HCT116 (cell line): ENCODE measurements around the gene BTNL3. TPM values are rescaled to one million over a fixed set of nuclear protein-coding genes. Genes with fewer than 3 reads are reported as not detected.

Source experiments
- ATAC-seq: fragments of 200-7000 bp; cut with Tn5 transposase; 2 replicates; pipeline ENCODE4 v1.9.1; 2020; ENCODE audit warnings: mild to moderate bottlenecking, moderate library complexity
- BruUV-seq: library from RNA; stranded (reverse); fragments of 400-500 nt; replicated peaks from 2 replicates; lab custom pipeline; 2021; lab: Mats Ljungman, UMichigan
- CTCF ChIA-PET: fragments of 300-600 bp; sonication (Branson Sonifier 250); formaldehyde crosslinking; loops from one replicate; lab custom pipeline; 2021; ENCODE audit warnings: antibody characterized with exemption; lab: Charles Lee
- POLR2A ChIA-PET: fragments of 300-600, 350-600 bp; sonication (Branson Sonifier 250); formaldehyde crosslinking; loops from one replicate; lab custom pipeline; 2021; ENCODE audit warnings: antibody characterized with exemption; lab: Charles Lee
- RAD21 ChIA-PET, 2 experiments: fragments of 300-600 bp; sonication (Branson Sonifier 250); formaldehyde crosslinking; loops; one replicate each; lab custom pipeline; 2023; ENCODE audit warnings: low total read pairs in 2 of 2; ENCODE audit not compliant: uncharacterized antibody in 2 of 2, unreplicated experiment in 2 of 2, low non-redundant PET in 1 of 2; lab: Charles Lee
- DNase-seq: peaks from one replicate; pipeline ENCODE4 v3.0.0-alpha.2; 2010; ENCODE audit warnings: low read depth, low spot score
- H2AFZ ChIP-seq: fragments of 200-600 bp; shearing (Covaris generic), sonication (generic); 2 replicates; pipeline ENCODE4 v1.6.1; 2017; ENCODE audit warnings: low read depth, mixed run types, mixed read lengths, antibody characterized with exemption, low read length; ENCODE audit not compliant: poor library complexity, severe bottlenecking
- H3K27ac ChIP-seq: 2 replicates; pipeline ENCODE4 v1.5.1; 2012; ENCODE audit warnings: low read depth, low read length
- H3K27me3 ChIP-seq: fragments of 200-600 bp; sonication (generic); 2 replicates; pipeline ENCODE4 v1.6.1; 2016; ENCODE audit warnings: mixed run types, low read length, mixed read lengths; ENCODE audit not compliant: insufficient read depth
- H3K36me3 ChIP-seq, 2 experiments: fragments of 200-500 bp in 1 of 2; fragments of 200-600 bp in 1 of 2; sonication (Bioruptor generic) in 1 of 2; sonication (generic) in 1 of 2; 2 replicates each; pipeline versions ENCODE4 v1.5.1 to v1.6.1; 2014 to 2016; ENCODE audit warnings: low read length in 2 of 2, inconsistent platforms in 1 of 2, mixed read lengths in 1 of 2, mixed run types in 1 of 2; ENCODE audit not compliant: insufficient read depth in 2 of 2, control insufficient read depth in 1 of 2
- H3K4me1 ChIP-seq, 2 experiments: fragments of 200-600 bp in 1 of 2; sonication (generic) in 1 of 2; 2 replicates each; pipeline versions ENCODE4 v1.5.1 to v1.6.1; 2012 to 2017; ENCODE audit warnings: low read length in 2 of 2, inconsistent platforms in 1 of 2, mild to moderate bottlenecking in 1 of 2, mixed read lengths in 1 of 2, mixed run types in 1 of 2, moderate library complexity in 1 of 2; ENCODE audit not compliant: insufficient read depth in 2 of 2, control insufficient read depth in 1 of 2
- H3K4me2 ChIP-seq: fragments of 200-600 bp; sonication (generic); 2 replicates; pipeline ENCODE4 v1.6.1; 2017; ENCODE audit warnings: mixed run types, low read length, mixed read lengths
- H3K4me3 ChIP-seq, 2 experiments: fragments of 200-600 bp in 1 of 2; sonication (generic) in 1 of 2; replicated peaks in 1 of 2; 2 replicates each; pipeline ENCODE4 v1.5.1; 2011 to 2016; ENCODE audit warnings: low read length in 2 of 2, control low read depth in 1 of 2, low read depth in 1 of 2, mild to moderate bottlenecking in 1 of 2, mixed read lengths in 1 of 2, mixed run types in 1 of 2
- H3K79me2 ChIP-seq: fragments of 200-600 bp; sonication (generic); 2 replicates; pipeline ENCODE4 v1.6.1; 2017; ENCODE audit warnings: mild to moderate bottlenecking, mixed run types, low read length, moderate library complexity, mixed read lengths; ENCODE audit not compliant: insufficient read depth
- H3K9ac ChIP-seq: fragments of 200-600 bp; sonication (generic); 2 replicates; pipeline ENCODE4 v1.6.1; 2016; ENCODE audit warnings: low read length, mixed read lengths
- H3K9me2 ChIP-seq: fragments of 200-600 bp; sonication (generic), shearing (Covaris generic); 2 replicates; pipeline ENCODE4 v1.6.1; 2017; ENCODE audit warnings: mixed run types, mild to moderate bottlenecking, moderate library complexity; ENCODE audit not compliant: insufficient read depth
- H3K9me3 ChIP-seq, 2 experiments: fragments of 200-500 bp in 1 of 2; fragments of 200-600 bp in 1 of 2; sonication (Bioruptor generic) in 1 of 2; sonication (generic) in 1 of 2; 2 replicates each; pipeline ENCODE4 v1.6.1; 2014 to 2017; ENCODE audit warnings: low read length in 2 of 2, mixed read lengths in 2 of 2, inconsistent platforms in 1 of 2, low read depth in 1 of 2, mild to moderate bottlenecking in 1 of 2, mixed run types in 1 of 2, moderate library complexity in 1 of 2; ENCODE audit not compliant: control insufficient read depth in 1 of 2, insufficient read depth in 1 of 2
- H4K20me1 ChIP-seq: fragments of 200-600 bp; sonication (generic), shearing (Covaris generic); 2 replicates; pipeline ENCODE4 v1.6.1; 2017; ENCODE audit warnings: mixed run types, mild to moderate bottlenecking, moderate library complexity; ENCODE audit not compliant: insufficient read depth
- CBX3 ChIP-seq: IDR thresholded peaks from 2 replicates; pipeline ENCODE4 v1.6.1; 2012; ENCODE audit warnings: low read depth
- CEBPB ChIP-seq: IDR thresholded peaks from 2 replicates; pipeline ENCODE4 v1.6.1; 2012; ENCODE audit warnings: low read depth
- FOSL1 ChIP-seq: IDR thresholded peaks from 2 replicates; pipeline ENCODE4 v1.6.1; 2012; ENCODE audit warnings: low read depth
- JUND ChIP-seq: IDR thresholded peaks from 2 replicates; pipeline ENCODE4 v1.6.1; 2012
- POLR2A ChIP-seq: IDR thresholded peaks from 2 replicates; pipeline ENCODE4 v1.7.0; 2011; ENCODE audit warnings: borderline replicate concordance; ENCODE audit not compliant: insufficient read depth, insufficient read length; ENCODE audit errors: extremely low read depth
- SIN3A ChIP-seq: IDR thresholded peaks from 2 replicates; pipeline ENCODE4 v1.6.1; 2012; ENCODE audit warnings: low read depth
- TCF7L2 ChIP-seq: IDR thresholded peaks from 2 replicates; pipeline ENCODE4 v1.7.0; 2011; ENCODE audit warnings: borderline replicate concordance, inconsistent platforms; ENCODE audit not compliant: insufficient read depth, insufficient read length; ENCODE audit errors: extremely low read depth
- ZFX ChIP-seq: fragments of 450-650 bp; IDR thresholded peaks from 2 replicates; pipeline ENCODE4 v1.6.1; 2017
- ZNF274 ChIP-seq: fragments of 200-500 bp; sonication (Bioruptor generic); IDR thresholded peaks from 2 replicates; pipeline ENCODE4 v1.6.1; 2014; ENCODE audit warnings: mild to moderate bottlenecking, low read depth, low read length, inconsistent platforms
- intact Hi-C: fragments of 100-400 bp; cut with micrococcal nuclease; formaldehyde crosslinking; loops from 2 replicates; pipeline ENCODE4 v1.10.0; 2022
- total RNA-seq: library from RNA; stranded (reverse); gene quantifications from one replicate; pipeline ENCODE4 v1.2.1, GENCODE V29; 2021; ENCODE audit not compliant: unreplicated experiment
- TF ChIP-seq, protein P1 (sequence below): IDR thresholded peaks from 2 replicates; pipeline ENCODE4 v1.6.1; 2012
- TF ChIP-seq, protein P2 (sequence below), 3 experiments: fragments of 200-600 bp in 1 of 3; sonication (generic) in 1 of 3; IDR thresholded peaks in 2 of 3; conservative IDR thresholded peaks in 1 of 3; 2 replicates each; pipeline ENCODE4 v1.5.1; 2012 to 2017; ENCODE audit warnings: low read depth in 2 of 3, low read length in 2 of 3, antibody characterized with exemption in 1 of 3, borderline replicate concordance in 1 of 3, control low read depth in 1 of 3, mild to moderate bottlenecking in 1 of 3, mixed read lengths in 1 of 3, mixed run types in 1 of 3, moderate library complexity in 1 of 3; ENCODE audit not compliant: insufficient read depth in 1 of 3
- TF ChIP-seq, protein P3 (sequence below): IDR thresholded peaks from 2 replicates; pipeline ENCODE4 v1.6.1; 2011; ENCODE audit warnings: mild to moderate bottlenecking, low read length, moderate library complexity; ENCODE audit not compliant: insufficient replicate concordance; ENCODE audit errors: extremely low read depth

Gene BTNL3
- total RNA-seq, 1 experiment from 2014 or later, result not detected

DNA sequence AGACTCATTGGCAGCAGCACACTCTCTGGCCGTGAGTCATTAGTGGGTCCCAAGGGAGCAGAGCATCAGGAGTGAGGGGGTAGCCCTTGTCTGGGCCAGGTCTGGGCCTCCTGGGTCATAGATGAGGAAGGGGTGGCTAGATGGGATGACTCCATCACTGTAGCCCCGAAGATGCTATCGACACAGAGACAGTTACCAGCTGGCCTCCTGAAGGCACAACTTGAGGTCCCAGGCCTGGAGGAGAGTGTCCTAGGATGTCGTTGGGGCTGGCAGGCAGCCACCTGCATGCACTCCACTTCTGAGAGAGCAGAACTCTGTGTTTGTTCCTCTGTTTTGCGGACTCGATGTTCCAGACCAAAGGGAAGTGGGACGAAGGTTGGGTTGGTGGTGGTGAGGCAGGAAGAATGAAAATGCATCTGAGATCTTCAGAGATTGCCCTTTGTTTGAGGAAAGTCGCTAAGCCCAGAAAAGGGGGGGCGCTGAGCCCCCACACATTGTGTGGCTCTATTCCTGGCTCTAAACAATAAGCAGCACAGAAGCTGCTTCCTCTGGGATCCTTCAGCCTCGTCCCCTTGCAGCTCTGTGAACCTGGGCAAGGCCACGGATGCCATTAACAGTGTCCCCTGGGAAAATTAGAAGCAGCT is 56.1 kb downstream of the BTNL3 start:
- no peak overlapping the region for H3K4me2 ChIP-seq
- no TSS peak for BruUV-seq
- RAD21 ChIA-PET, result no interaction called here
- H3K79me2 ChIP-seq, result no peaks in the 10 kb centered on the region
- TF ChIP-seq FOSL1 (no peak), ZFX (no peak), CBX3 (no peak), JUND (no peak), TCF7L2 (no peak), ZNF274 (no peak), POLR2A (no peak), CEBPB (no peak), SIN3A (no peak)
- TF ChIP-seq, protein P1, sequence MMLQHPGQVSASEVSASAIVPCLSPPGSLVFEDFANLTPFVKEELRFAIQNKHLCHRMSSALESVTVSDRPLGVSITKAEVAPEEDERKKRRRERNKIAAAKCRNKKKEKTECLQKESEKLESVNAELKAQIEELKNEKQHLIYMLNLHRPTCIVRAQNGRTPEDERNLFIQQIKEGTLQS, result no peak
- TF ChIP-seq, protein P2, sequence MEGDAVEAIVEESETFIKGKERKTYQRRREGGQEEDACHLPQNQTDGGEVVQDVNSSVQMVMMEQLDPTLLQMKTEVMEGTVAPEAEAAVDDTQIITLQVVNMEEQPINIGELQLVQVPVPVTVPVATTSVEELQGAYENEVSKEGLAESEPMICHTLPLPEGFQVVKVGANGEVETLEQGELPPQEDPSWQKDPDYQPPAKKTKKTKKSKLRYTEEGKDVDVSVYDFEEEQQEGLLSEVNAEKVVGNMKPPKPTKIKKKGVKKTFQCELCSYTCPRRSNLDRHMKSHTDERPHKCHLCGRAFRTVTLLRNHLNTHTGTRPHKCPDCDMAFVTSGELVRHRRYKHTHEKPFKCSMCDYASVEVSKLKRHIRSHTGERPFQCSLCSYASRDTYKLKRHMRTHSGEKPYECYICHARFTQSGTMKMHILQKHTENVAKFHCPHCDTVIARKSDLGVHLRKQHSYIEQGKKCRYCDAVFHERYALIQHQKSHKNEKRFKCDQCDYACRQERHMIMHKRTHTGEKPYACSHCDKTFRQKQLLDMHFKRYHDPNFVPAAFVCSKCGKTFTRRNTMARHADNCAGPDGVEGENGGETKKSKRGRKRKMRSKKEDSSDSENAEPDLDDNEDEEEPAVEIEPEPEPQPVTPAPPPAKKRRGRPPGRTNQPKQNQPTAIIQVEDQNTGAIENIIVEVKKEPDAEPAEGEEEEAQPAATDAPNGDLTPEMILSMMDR (IDR thresholded peaks at IDR 0.05 in 2 of 3, conservative IDR thresholded peaks at IDR 0.05 in 1 of 3; ENCODE audit: borderline replicate concordance in 1 of 3, insufficient read depth in 1 of 3, low read depth in 2 of 3, low read length in 2 of 3), result no peak
- TF ChIP-seq, protein P3, sequence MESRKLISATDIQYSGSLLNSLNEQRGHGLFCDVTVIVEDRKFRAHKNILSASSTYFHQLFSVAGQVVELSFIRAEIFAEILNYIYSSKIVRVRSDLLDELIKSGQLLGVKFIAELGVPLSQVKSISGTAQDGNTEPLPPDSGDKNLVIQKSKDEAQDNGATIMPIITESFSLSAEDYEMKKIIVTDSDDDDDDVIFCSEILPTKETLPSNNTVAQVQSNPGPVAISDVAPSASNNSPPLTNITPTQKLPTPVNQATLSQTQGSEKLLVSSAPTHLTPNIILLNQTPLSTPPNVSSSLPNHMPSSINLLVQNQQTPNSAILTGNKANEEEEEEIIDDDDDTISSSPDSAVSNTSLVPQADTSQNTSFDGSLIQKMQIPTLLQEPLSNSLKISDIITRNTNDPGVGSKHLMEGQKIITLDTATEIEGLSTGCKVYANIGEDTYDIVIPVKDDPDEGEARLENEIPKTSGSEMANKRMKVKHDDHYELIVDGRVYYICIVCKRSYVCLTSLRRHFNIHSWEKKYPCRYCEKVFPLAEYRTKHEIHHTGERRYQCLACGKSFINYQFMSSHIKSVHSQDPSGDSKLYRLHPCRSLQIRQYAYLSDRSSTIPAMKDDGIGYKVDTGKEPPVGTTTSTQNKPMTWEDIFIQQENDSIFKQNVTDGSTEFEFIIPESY, result no peak
- TF ChIP-seq, all 23 proteins: peak for 0
- H3K4me1 ChIP-seq, result no peaks in the 10 kb centered on the region
- ATAC-seq (no peak), DNase-seq (no peak)
- no peaks in the 10 kb centered on the region for H4K20me1 ChIP-seq
- no peak overlapping the region for H3K27ac ChIP-seq
- no peak overlapping the region for H2AFZ ChIP-seq
- no peaks in the 10 kb centered on the region for H3K9me2 ChIP-seq
- H3K9me3 ChIP-seq, result no peaks in the 10 kb centered on the region
- H3K27me3 ChIP-seq, result peaks cover 16% of the 10 kb centered on the region; the same call in 1 of the 2 replicates
- intact Hi-C loops, result loop anchor here (10.0 kb wide), 1 partner anchor 110 kb away; no protein-coding TSS in a partner anchor
- H3K9ac ChIP-seq, result no peak overlapping the region
- no peaks in the 10 kb centered on the region for H3K36me3 ChIP-seq
- CTCF ChIA-PET, result interaction anchor here (0.6 kb wide), 1 partner anchor 36 kb away, joined by 3 read pairs; no protein-coding TSS in a partner anchor
- H3K4me3 ChIP-seq, result no peak overlapping the region
- POLR2A ChIA-PET, result no interaction called here
